Neural crest cell (in vitro differentiated cells): Measurements from ENCODE around the gene CERS6. TPM values are rescaled to one million over a fixed set of nuclear protein-coding genes. Genes with fewer than 3 reads are reported as not detected.

Source experiments
- DNase-seq: peaks from one replicate; pipeline ENCODE4 v3.0.0; 2021; ENCODE audit warnings: low read depth, mixed read lengths, low spot score
- H3K27ac Mint-ChIP-seq: one replicate; pipeline ENCODE4 v1.8.0; 2021; ENCODE audit warnings: mild to moderate bottlenecking, mixed read lengths; ENCODE audit not compliant: unreplicated experiment
- H3K27me3 Mint-ChIP-seq: 2 replicates; pipeline ENCODE4 v1.8.0; 2021; ENCODE audit warnings: low read depth, mild to moderate bottlenecking, mixed read lengths
- H3K36me3 Mint-ChIP-seq: 2 replicates; pipeline ENCODE4 v1.8.0; 2021; ENCODE audit warnings: low read depth, mild to moderate bottlenecking, mixed read lengths
- H3K4me1 Mint-ChIP-seq: 2 replicates; pipeline ENCODE4 v1.8.0; 2021; ENCODE audit warnings: mixed read lengths
- H3K4me3 Mint-ChIP-seq: one replicate; pipeline ENCODE4 v1.8.0; 2021; ENCODE audit warnings: mild to moderate bottlenecking, mixed read lengths
- H3K9me3 Mint-ChIP-seq: 2 replicates; pipeline ENCODE4 v1.8.0; 2021; ENCODE audit warnings: mixed read lengths
- total RNA-seq: library from RNA; stranded (reverse); gene quantifications from 2 replicates; pipeline ENCODE4 v1.2.1, GENCODE V29; 2021
- TF ChIP-seq, protein P1 (sequence below): fragments of 200-600 bp; sonication (generic); conservative IDR thresholded peaks from 2 replicates; pipeline ENCODE4 v1.5.0; 2021; ENCODE audit warnings: antibody characterized with exemption, mild to moderate bottlenecking

The CERS6 gene
- total RNA-seq, 1 donor from 2014 or later = 27.4 TPM

DNA sequence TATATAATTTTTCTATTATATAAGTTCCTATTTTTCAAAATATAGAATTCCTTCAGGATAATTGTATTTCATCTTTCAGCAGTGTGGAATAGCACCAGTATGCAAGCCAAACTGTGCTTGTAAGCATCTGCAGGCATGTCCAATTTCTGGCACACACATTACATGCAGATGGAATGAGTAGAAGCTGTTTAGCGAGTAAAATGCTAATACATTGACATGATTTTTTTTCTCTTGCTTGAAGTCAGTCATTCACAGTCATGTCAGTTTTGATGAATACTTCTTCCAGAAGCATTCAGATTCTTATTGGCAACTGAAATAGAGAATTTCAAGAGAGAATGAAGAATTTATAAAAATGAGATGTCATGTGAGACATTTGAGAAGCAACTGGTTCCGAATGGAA is 109.4 kb downstream of the CERS6 start:
- no peaks in the 10 kb centered on the region for H3K27me3 Mint-ChIP-seq
- H3K4me3 Mint-ChIP-seq = no peak overlapping the region
- no peak overlapping the region for H3K27ac Mint-ChIP-seq
- peaks cover 9% of the 10 kb centered on the region for H3K36me3 Mint-ChIP-seq
- no peak for DNase-seq
- H3K4me1 Mint-ChIP-seq = peaks cover 6% of the 10 kb centered on the region
- H3K9me3 Mint-ChIP-seq = no peaks in the 10 kb centered on the region
- TF ChIP-seq, protein P1, sequence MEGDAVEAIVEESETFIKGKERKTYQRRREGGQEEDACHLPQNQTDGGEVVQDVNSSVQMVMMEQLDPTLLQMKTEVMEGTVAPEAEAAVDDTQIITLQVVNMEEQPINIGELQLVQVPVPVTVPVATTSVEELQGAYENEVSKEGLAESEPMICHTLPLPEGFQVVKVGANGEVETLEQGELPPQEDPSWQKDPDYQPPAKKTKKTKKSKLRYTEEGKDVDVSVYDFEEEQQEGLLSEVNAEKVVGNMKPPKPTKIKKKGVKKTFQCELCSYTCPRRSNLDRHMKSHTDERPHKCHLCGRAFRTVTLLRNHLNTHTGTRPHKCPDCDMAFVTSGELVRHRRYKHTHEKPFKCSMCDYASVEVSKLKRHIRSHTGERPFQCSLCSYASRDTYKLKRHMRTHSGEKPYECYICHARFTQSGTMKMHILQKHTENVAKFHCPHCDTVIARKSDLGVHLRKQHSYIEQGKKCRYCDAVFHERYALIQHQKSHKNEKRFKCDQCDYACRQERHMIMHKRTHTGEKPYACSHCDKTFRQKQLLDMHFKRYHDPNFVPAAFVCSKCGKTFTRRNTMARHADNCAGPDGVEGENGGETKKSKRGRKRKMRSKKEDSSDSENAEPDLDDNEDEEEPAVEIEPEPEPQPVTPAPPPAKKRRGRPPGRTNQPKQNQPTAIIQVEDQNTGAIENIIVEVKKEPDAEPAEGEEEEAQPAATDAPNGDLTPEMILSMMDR = no peak

DNA sequence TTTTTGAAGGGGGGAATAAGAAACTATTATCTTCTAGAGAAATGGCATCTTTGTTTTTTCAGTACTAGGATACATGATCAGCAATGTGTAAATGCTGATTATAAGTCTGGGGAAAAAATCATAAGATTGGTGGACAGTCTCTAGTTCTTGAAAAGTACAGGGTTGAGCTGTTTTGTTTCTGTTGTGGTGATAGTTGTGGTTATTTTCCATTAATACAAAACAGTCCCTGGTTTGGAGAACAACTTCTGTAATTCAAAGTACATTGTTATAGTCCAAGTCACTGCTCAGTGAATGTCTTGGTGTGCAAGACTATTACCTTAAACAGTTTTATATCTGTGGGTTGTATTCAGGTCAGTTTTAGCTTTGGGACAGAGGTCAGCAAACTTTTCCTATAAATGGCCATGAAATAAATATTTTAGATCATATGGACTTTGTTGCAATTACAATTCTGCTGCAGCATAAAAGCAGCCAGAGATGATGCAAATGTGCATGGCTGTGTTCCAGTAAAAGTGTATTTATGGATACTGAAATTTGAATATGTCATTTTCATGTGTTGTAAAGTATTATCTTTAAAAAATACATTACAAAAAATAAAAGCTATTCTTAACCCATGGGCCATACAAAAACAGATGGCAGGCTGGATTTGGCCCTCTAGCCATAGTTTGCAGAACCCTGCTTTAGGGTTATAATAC is 111.0 kb downstream of the CERS6 start:
- Mint-ChIP-seq H3K27ac (no peak overlapping the region), H3K4me3 (no peak overlapping the region), H3K4me1 (peaks cover 4% of the 10 kb centered on the region), H3K36me3 (peaks cover 4% of the 10 kb centered on the region), H3K9me3 (no peaks in the 10 kb centered on the region), H3K27me3 (no peaks in the 10 kb centered on the region)
- TF ChIP-seq, protein P1 = no peak
- no peak for DNase-seq

DNA sequence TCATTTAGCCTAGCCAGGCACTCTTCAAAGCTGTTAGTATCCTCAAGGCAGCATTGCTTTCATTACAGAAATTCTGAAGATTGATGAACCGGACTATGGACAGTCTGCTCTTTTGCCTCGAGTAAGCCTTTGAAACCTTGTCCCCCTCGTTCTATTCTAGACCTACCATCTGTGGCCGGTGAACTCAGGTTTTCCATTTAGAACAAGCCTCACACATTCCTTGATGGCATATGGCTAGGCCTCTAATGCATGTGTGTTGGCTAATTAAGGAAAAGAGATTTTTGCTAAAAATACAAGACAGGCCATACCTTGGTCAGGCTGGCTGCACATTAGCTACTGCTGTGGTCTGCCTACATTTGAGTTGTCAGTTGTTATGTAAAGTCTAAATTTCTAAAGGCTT is 111.8 kb downstream of the CERS6 start:
- no peak for DNase-seq
- peaks cover 2% of the 10 kb centered on the region for H3K36me3 Mint-ChIP-seq
- no peak overlapping the region for H3K4me3 Mint-ChIP-seq
- H3K27me3 Mint-ChIP-seq = no peaks in the 10 kb centered on the region
- TF ChIP-seq, protein P1 = no peak
- H3K4me1 Mint-ChIP-seq = peaks cover 4% of the 10 kb centered on the region
- H3K9me3 Mint-ChIP-seq = no peaks in the 10 kb centered on the region
- H3K27ac Mint-ChIP-seq = no peak overlapping the region

DNA sequence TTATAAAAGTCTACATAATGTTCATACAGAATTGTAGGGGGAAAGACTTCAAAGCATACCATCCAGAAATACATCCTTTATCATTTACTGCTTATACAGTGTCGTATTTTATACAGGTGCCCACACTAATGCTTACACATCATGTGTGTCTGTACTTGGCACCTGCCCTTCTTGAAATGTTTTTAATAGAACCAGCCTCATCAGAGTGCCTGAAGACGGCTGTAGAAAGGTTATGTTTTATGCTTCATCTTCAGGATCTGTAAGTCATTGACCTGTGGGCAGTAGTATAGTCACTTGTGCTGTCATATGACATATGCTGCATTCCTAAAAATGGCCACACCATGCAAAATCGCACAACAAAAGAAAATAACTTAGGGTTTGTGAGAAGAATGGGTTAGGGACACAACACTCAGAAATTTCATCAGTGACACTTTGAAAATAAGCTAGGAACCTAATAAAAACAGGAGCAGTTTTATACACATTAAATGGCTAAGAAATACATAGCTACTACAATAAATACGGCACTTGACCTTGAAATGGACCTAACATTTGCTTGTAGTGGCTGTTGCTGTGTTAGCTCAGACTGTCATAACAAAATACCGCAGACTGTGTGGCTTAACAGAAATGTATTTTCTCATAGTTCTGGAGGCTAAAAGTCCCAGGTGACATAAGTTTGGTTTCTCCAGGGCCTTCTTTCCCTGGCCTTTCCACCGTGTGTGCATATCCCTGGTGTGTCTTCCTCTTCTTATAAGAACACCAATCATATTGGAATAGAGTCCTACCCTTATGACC is 112.6 kb downstream of the CERS6 start:
- H3K4me1 Mint-ChIP-seq = peaks cover 4% of the 10 kb centered on the region
- TF ChIP-seq, protein P1 = no peak
- H3K9me3 Mint-ChIP-seq = no peaks in the 10 kb centered on the region
- no peak for DNase-seq
- no peaks in the 10 kb centered on the region for H3K27me3 Mint-ChIP-seq
- H3K36me3 Mint-ChIP-seq = peaks cover 2% of the 10 kb centered on the region
- no peak overlapping the region for H3K27ac Mint-ChIP-seq
- no peak overlapping the region for H3K4me3 Mint-ChIP-seq

DNA sequence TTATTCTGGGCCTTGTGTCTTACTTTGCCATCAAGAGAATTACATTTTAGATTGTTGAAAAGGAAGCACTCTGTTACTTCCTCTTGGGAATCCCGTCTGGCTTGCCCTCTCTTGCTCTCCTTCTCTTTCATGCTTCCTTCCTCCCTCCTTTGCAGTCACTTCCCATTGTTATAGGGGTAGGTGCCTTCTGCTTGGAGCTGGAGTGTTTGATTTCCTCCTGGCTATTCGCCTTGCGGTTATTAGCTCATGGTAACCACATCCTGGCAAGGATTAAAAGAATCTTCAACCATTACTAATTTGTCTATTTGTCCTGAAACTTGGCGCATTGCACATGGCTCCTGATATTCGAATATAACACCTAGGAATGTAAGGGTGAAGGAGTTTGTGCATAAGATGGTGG is 115.0 kb downstream of the CERS6 start:
- no peaks in the 10 kb centered on the region for H3K27me3 Mint-ChIP-seq
- TF ChIP-seq, protein P1 = no peak
- H3K27ac Mint-ChIP-seq = no peak overlapping the region
- no peaks in the 10 kb centered on the region for H3K4me1 Mint-ChIP-seq
- no peaks in the 10 kb centered on the region for H3K36me3 Mint-ChIP-seq
- no peak for DNase-seq
- H3K9me3 Mint-ChIP-seq = no peaks in the 10 kb centered on the region
- no peak overlapping the region for H3K4me3 Mint-ChIP-seq
